OCI-LY3 (cell line): ENCODE results near the gene SESTD1.

Source experiments
- CTCF ChIP-seq: fragments of 200-600, 300-600 bp; sonication (generic); IDR thresholded peaks from 2 replicates; pipeline ENCODE4 v1.5.1; 2014; ENCODE audit warnings: antibody characterized with exemption, low read length, low read depth
- EZH2phosphoT487 ChIP-seq: fragments of 200-600 bp; shearing (Covaris generic); IDR thresholded peaks from 2 replicates; pipeline ENCODE4 v1.6.1; 2018; ENCODE audit warnings: antibody characterized with exemption, mixed run types, low read depth

- TF ChIP-seq EZH2phosphoT487 (no peak), CTCF (no peak)
Observed at GRCh38 chr2:179302764-179303571, 38.3 kb upstream of the SESTD1 start.
